ENCODE measurements around the gene WDFY3. TPM values are rescaled to one million over a fixed set of nuclear protein-coding genes. Genes with fewer than 3 reads are reported as not detected.

WDFY3 gene
- total and polyA plus RNA-seq, 2 donors (not counting 1 experiment from before 2014, with no cell fraction given), result 0.05 to 0.36 TPM

GRCh38 chr4:84846985-84847384, 119.5 kb downstream of the WDFY3 start:
- no peaks in the 10 kb centered on the region for H3K79me2 ChIP-seq (ENCODE audit: control insufficient read depth, insufficient read depth, low read length)
- H3K4me3 Mint-ChIP-seq, result no peak overlapping the region
- no peak for DNase-seq
- H3K9me3 ChIP-seq (ENCODE audit: control extremely low read depth in 1 of 3, control insufficient read depth in 2 of 3, insufficient read depth in 1 of 3, low read length in 2 of 3), result no peaks in the 10 kb centered on the region
- no peak overlapping the region for H3K4me3 ChIP-seq (ENCODE audit: control extremely low read depth in 1 of 5, extremely low read depth in 1 of 5, insufficient read depth in 1 of 5, low read depth in 2 of 5, low read length in 4 of 5)
- ATAC-seq (ENCODE audit: low read depth), result no peak
- no CpG with 5 or more reads among the region's 1 CpG for WGBS (ENCODE audit: insufficient coverage)
- no peaks in the 10 kb centered on the region for H3K4me1 ChIP-seq (ENCODE audit: control insufficient read depth in 2 of 2, insufficient read depth in 2 of 2, low read length in 2 of 2)
- ChIA-PET POLR2A (no interaction called here), CTCF (no interaction called here)
- no peaks in the 10 kb centered on the region for H4K20me1 ChIP-seq (ENCODE audit: control insufficient read depth, insufficient read depth, low read length, poor library complexity, severe bottlenecking)
- TF ChIP-seq EZH2 (IDR thresholded peaks at IDR 0.05; ENCODE audit: borderline replicate concordance, insufficient read depth, low read depth, low read length, poor library complexity, severe bottlenecking), result no peak
- TF ChIP-seq CTCF (IDR thresholded peaks at IDR 0.05), result no peak
- H3K4me1 Mint-ChIP-seq, result no peaks in the 10 kb centered on the region
- H3K9me3 Mint-ChIP-seq (ENCODE audit: insufficient read depth), result no peaks in the 10 kb centered on the region
- H3K4me2 ChIP-seq (replicated peaks; ENCODE audit: low read depth, low read length, poor library complexity, severe bottlenecking), result no peak overlapping the region
- no peak overlapping the region for H3K9ac ChIP-seq (ENCODE audit: low read length)
- intact Hi-C loops (cut with micrococcal nuclease), result no loop called here
- H3K27me3 ChIP-seq (replicated peaks in 1 of 4; ENCODE audit: control extremely low read depth in 1 of 4, control insufficient read depth in 3 of 4, insufficient read depth in 4 of 4, low read length in 3 of 4), result no peaks in the 10 kb centered on the region
- no peak overlapping the region for H3K27ac ChIP-seq (ENCODE audit: low read length in 2 of 2)
- H2AFZ ChIP-seq (ENCODE audit: insufficient read depth, low read depth, low read length, poor library complexity, severe bottlenecking), result no peak overlapping the region
- H3K27me3 Mint-ChIP-seq, result no peaks in the 10 kb centered on the region
- no peaks in the 10 kb centered on the region for H3K36me3 ChIP-seq (replicated peaks in 1 of 2; ENCODE audit: control extremely low read depth in 1 of 2, control insufficient read depth in 1 of 2, extremely low read depth in 1 of 2, insufficient read depth in 2 of 2, low read length in 1 of 2)
- no peak overlapping the region for H3K27ac Mint-ChIP-seq

- H3K27me3 Mint-ChIP-seq, result no peaks in the 10 kb centered on the region
- Histone ChIP-seq H2AFZ (ENCODE audit: insufficient read depth, low read depth, low read length, poor library complexity, severe bottlenecking) (no peak overlapping the region), H3K79me2 (ENCODE audit: control insufficient read depth, insufficient read depth, low read length) (no peaks in the 10 kb centered on the region), H3K27me3 (replicated peaks in 1 of 4; ENCODE audit: control extremely low read depth in 1 of 4, control insufficient read depth in 3 of 4, insufficient read depth in 4 of 4, low read length in 3 of 4) (no peaks in the 10 kb centered on the region), H3K27ac (ENCODE audit: low read length in 2 of 2) (no peak overlapping the region), H3K4me2 (replicated peaks; ENCODE audit: low read depth, low read length, poor library complexity, severe bottlenecking) (no peak overlapping the region), H3K9me3 (ENCODE audit: control extremely low read depth in 1 of 3, control insufficient read depth in 2 of 3, insufficient read depth in 1 of 3, low read length in 2 of 3) (no peaks in the 10 kb centered on the region), H3K9ac (ENCODE audit: low read length) (no peak overlapping the region), H4K20me1 (ENCODE audit: control insufficient read depth, insufficient read depth, low read length, poor library complexity, severe bottlenecking) (no peaks in the 10 kb centered on the region), H3K4me3 (ENCODE audit: control extremely low read depth in 1 of 5, extremely low read depth in 1 of 5, insufficient read depth in 1 of 5, low read depth in 2 of 5, low read length in 4 of 5) (no peak overlapping the region), H3K36me3 (replicated peaks in 1 of 2; ENCODE audit: control extremely low read depth in 1 of 2, control insufficient read depth in 1 of 2, extremely low read depth in 1 of 2, insufficient read depth in 2 of 2, low read length in 1 of 2) (no peaks in the 10 kb centered on the region), H3K4me1 (ENCODE audit: control insufficient read depth in 2 of 2, insufficient read depth in 2 of 2, low read length in 2 of 2) (no peaks in the 10 kb centered on the region)
- TF ChIP-seq EZH2 (IDR thresholded peaks at IDR 0.05; ENCODE audit: borderline replicate concordance, insufficient read depth, low read depth, low read length, poor library complexity, severe bottlenecking) (no peak), CTCF (IDR thresholded peaks at IDR 0.05) (no peak)
- CTCF ChIA-PET, result no interaction called here
- WGBS (ENCODE audit: insufficient coverage), result no CpG with 5 or more reads among the region's 1 CpG
- no peak overlapping the region for H3K4me3 Mint-ChIP-seq
- no peak for DNase-seq
- intact Hi-C loops (cut with micrococcal nuclease), result no loop called here
- H3K4me1 Mint-ChIP-seq, result no peaks in the 10 kb centered on the region
- H3K9me3 Mint-ChIP-seq (ENCODE audit: insufficient read depth), result no peaks in the 10 kb centered on the region
- POLR2A ChIA-PET, result no interaction called here
- no peak for ATAC-seq (ENCODE audit: low read depth)
- H3K27ac Mint-ChIP-seq, result no peak overlapping the region
Observed at GRCh38 chr4:84841435-84841834, 125.1 kb downstream of the WDFY3 start.

Measured in B cell (primary cell).